Measurements from ENCODE around the gene ANTXR1. TPM values are rescaled to one million over a fixed set of nuclear protein-coding genes. Genes with fewer than 3 reads are reported as not detected.

Gene ANTXR1
- 10 to 100 TPM; 21.5 to 66.7 (median 41.8) TPM for total RNA-seq
- 1 to 10 TPM; 2.8 to 6.0 (median 3.5) TPM for polyA plus RNA-seq
- long read RNA-seq, donor 1, full-length matches to known transcripts = 27 of 27 reads
- long read RNA-seq, donor 1, partial matches to known transcripts = 0 of 27 reads
- long read RNA-seq, donor 1, other reads (novel, unspliced or antisense) = 0 of 27 reads
- long read RNA-seq, donor 2, full-length matches to known transcripts = 21 of 21 reads
- long read RNA-seq, donor 2, partial matches to known transcripts = 0 of 21 reads
- long read RNA-seq, donor 2, other reads (novel, unspliced or antisense) = 0 of 21 reads

DNA sequence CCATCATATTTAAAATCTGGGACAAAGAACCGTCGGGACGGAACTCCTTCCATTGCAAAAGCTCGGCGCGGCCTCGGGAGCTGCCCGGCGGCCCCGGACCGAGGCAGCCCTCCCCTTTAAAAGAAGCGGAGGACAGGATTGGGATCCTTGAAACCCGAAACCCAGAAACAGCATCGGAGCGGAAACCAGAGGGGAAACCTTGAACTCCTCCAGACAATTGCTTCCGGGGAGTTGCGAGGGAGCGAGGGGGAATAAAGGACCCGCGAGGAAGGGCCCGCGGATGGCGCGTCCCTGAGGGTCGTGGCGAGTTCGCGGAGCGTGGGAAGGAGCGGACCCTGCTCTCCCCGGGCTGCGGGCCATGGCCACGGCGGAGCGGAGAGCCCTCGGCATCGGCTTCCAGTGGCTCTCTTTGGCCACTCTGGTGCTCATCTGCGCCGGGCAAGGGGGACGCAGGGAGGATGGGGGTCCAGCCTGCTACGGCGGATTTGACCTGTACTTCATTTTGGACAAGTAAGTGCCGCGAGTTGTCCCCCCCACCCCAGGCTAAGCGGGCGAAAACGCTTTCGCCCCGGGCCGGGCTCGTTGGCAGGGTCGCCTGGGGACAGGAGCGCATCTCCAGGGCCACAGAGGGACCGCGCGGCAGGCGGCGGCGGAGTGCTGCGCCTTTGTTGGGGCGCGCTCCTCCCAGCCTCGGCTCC lies at the start of gene ANTXR1:
Gene ANTXR1, plus strand, starts transcription at position 38 of the 698 bp plus-strand sequence. Its CDS starts 321 bp downstream, at position 359.
- TF ChIP-seq, protein P1, sequence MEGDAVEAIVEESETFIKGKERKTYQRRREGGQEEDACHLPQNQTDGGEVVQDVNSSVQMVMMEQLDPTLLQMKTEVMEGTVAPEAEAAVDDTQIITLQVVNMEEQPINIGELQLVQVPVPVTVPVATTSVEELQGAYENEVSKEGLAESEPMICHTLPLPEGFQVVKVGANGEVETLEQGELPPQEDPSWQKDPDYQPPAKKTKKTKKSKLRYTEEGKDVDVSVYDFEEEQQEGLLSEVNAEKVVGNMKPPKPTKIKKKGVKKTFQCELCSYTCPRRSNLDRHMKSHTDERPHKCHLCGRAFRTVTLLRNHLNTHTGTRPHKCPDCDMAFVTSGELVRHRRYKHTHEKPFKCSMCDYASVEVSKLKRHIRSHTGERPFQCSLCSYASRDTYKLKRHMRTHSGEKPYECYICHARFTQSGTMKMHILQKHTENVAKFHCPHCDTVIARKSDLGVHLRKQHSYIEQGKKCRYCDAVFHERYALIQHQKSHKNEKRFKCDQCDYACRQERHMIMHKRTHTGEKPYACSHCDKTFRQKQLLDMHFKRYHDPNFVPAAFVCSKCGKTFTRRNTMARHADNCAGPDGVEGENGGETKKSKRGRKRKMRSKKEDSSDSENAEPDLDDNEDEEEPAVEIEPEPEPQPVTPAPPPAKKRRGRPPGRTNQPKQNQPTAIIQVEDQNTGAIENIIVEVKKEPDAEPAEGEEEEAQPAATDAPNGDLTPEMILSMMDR (IDR thresholded peaks at IDR 0.05 in 8 of 11, conservative IDR thresholded peaks at IDR 0.05 in 3 of 11) = no peak
- TF ChIP-seq POLR2AphosphoS5 (IDR thresholded peaks at IDR 0.05) (peak in 2 of 3 donors; percentile 48 to 64), POLR2A (IDR thresholded peaks at IDR 0.05) (no peak)
- H3K9me3 ChIP-seq = no peaks in the 10 kb centered on the region
- no peaks in the 10 kb centered on the region for H3K36me3 ChIP-seq
- peak within 1 kb of the TSS; percentile 43 to 81 (median 50) for H3K4me3 ChIP-seq
- WGBS, 5 donors = 0 to 4% (median 1%) methylated on average over 31 to 63 of the region's 63 CpGs
- intact Hi-C loops (cut with DNase I; ENCODE audit: low total_unique reads) = no loop called here
- H3K27me3 ChIP-seq (replicated peaks in 1 of 7) = peaks cover 4 to 64% (median 29%) of the 10 kb centered on the region in 7 donors
- H3K4me1 ChIP-seq = peaks cover 7 to 24% (median 19%) of the 10 kb centered on the region in 6 donors
- H3K27ac ChIP-seq = peak within 1 kb of the TSS; percentile 4 to 83 (median 76)
- DNase-seq = peak; percentile 72

GRCh38 chr2:68964282-68964681 lies 48.7 kb upstream of the ANTXR1 start:
- Histone ChIP-seq H3K36me3 (no peaks in the 10 kb centered on the region), H3K27ac (no peak overlapping the region), H3K9me3 (no peaks in the 10 kb centered on the region), H3K4me3 (no peak overlapping the region), H3K4me1 (no peaks in the 10 kb centered on the region), H3K27me3 (replicated peaks in 1 of 7) (no peaks in the 10 kb centered on the region)
- TF ChIP-seq POLR2A (IDR thresholded peaks at IDR 0.05) = no peak
- no peak for TF ChIP-seq POLR2AphosphoS5 (IDR thresholded peaks at IDR 0.05)
- TF ChIP-seq, protein P1 (IDR thresholded peaks at IDR 0.05 in 8 of 11, conservative IDR thresholded peaks at IDR 0.05 in 3 of 11) = no peak
- intact Hi-C loops (cut with DNase I; ENCODE audit: low total_unique reads) = no loop called here
- DNase-seq = no peak

- no peak for DNase-seq
- H3K4me1 ChIP-seq = no peaks in the 10 kb centered on the region
- H3K4me3 ChIP-seq = no peak overlapping the region
- H3K27me3 ChIP-seq (replicated peaks in 1 of 7) = no peaks in the 10 kb centered on the region
- no peaks in the 10 kb centered on the region for H3K36me3 ChIP-seq
- 37 to 55% (median 42%) methylated on average over 1 of the region's 1 CpG for WGBS, 5 donors
- H3K9me3 ChIP-seq = no peaks in the 10 kb centered on the region
- H3K27ac ChIP-seq = no peak overlapping the region
- TF ChIP-seq POLR2A (IDR thresholded peaks at IDR 0.05) (no peak), POLR2AphosphoS5 (IDR thresholded peaks at IDR 0.05) (no peak)
- intact Hi-C loops (cut with DNase I; ENCODE audit: low total_unique reads) = no loop called here
These were observed 44.8 kb upstream of the ANTXR1 start for GRCh38 chr2:68968221-68968620.

DNA sequence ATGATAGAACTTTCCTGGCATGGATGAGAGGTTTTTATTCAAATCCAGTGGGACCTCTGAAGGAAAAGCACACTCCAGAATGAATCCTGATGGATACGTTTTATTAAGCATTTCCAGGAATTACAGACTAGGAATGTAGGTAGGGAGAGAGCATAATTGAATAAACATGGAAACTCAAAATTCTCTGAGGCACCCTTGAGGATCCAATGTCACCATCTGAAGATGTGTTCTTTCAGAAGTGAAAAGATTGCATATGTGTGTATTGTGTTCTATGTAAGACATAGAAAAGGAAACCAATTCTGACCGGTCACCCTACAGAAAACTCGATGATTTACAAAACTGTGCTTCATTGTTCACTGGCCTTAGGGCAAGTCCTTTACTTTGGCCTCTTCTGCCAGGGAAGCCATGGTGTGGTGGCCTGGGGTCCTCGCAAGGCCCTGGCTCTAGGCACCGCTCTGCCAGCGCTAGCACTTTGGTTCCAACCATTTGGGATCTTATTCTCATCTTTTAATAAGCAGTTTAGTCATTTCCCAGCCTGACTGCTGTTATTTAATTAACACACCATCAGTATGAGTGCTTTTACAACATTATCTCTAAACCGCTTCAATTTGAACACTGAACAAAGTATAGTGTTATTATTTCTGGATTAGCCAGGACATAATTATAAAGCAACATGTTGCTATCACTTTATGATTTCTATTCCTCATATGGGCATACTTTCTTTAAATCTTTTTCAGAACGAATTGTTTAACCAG lies 43.1 kb upstream of the ANTXR1 start:
- Histone ChIP-seq H3K27me3 (replicated peaks in 1 of 7) (no peaks in the 10 kb centered on the region), H3K4me1 (no peaks in the 10 kb centered on the region), H3K9me3 (no peaks in the 10 kb centered on the region), H3K4me3 (no peak overlapping the region), H3K27ac (no peak overlapping the region), H3K36me3 (no peaks in the 10 kb centered on the region)
- WGBS, 5 donors = 87 to 91% (median 90%) methylated on average over 8 of the region's 8 CpGs
- TF ChIP-seq, protein P1 (IDR thresholded peaks at IDR 0.05 in 8 of 11, conservative IDR thresholded peaks at IDR 0.05 in 3 of 11) = no peak
- TF ChIP-seq POLR2AphosphoS5 (IDR thresholded peaks at IDR 0.05) = no peak
- no peak for TF ChIP-seq POLR2A (IDR thresholded peaks at IDR 0.05)
- intact Hi-C loops (cut with DNase I; ENCODE audit: low total_unique reads) = no loop called here
- no peak for DNase-seq

Data from spleen (tissue), 13 donors.